Stimulated activated CD8-positive, alpha-beta memory T cell treated with anti-CD3 and anti-CD28 coated beads, Interleukin-4, amount 100 ng/mL, for 48 hours (primary cell): ENCODE data around the gene TRPM3.

Experiments
- DNase-seq: peaks from one replicate; pipeline ENCODE4 v3.0.0-alpha.2; 2020

The TRPM3 gene

GRCh38 chr9:71096421-71097108, 24.9 kb downstream of the TRPM3 start:
- no peak for DNase-seq

- DNase-seq: no peak
Observed at GRCh38 chr9:71094708-71095251, 26.6 kb downstream of the TRPM3 start.

DNA sequence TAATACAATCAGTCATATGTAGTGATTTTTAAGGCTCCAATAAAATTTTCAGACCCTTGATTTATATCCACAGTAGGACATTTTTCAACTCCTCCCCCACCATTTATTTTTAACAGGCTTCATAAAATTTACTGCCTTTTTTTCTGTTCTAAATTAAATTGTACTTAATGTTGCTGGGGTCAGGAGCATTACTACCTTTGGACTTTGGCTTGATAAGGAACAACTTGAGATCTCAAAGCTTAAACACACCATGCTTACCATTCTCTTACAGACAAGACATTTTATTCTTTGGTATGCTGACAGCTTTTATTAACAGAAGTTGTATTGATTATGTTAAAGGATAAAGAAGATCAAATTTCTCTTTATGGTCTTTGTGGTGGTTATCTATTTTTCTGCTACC, 30.5 kb downstream of the TRPM3 start:
- no peak for DNase-seq

GRCh38 chr9:71079451-71079850, 42.0 kb downstream of the TRPM3 start:
- no peak for DNase-seq

DNA sequence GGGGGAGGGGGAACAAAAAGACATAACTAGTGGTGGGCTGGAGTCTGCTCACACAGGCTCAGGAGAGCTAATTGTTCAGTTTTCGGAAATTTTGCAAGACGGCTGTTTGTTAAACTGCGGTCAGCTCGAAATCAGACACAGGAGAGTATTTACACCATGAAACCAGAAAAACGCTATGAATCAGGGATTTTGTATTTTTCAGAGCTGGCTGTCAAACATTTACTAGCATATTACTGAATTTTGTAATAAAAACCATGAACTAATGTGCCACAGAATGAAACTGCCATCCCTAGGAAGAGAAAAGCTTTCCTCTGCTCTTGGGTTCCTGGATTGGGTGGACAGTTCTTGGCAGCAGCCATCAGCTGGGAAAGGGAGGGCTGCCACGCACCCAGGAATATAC, 45.3 kb downstream of the TRPM3 start:
- no peak for DNase-seq

DNA sequence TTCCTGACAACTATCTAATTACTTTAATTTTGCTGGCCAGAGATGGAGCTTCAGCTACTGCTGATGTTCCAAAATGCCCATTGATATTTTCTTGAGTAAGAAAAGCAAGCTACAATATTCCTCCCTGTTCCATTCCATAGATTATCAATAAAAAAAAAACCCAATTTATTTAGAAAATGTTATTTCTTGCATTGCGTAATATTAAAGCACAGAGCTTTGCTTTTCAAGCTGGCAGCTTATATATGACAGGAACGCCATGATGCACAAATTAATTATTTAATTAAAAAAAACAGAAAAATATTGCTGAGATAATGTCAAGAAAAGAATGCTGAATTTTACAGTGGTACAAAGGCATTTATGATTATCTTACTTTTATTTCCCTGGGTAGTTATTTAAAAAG, 47.9 kb downstream of the TRPM3 start:
- no peak for DNase-seq

- DNase-seq: no peak
Observed at GRCh38 chr9:71072587-71072986, 48.8 kb downstream of the TRPM3 start.

- DNase-seq: no peak
Observed at GRCh38 chr9:71071633-71072032, 49.8 kb downstream of the TRPM3 start.

GRCh38 chr9:71058660-71059059, 62.8 kb downstream of the TRPM3 start:
- DNase-seq: no peak

DNA sequence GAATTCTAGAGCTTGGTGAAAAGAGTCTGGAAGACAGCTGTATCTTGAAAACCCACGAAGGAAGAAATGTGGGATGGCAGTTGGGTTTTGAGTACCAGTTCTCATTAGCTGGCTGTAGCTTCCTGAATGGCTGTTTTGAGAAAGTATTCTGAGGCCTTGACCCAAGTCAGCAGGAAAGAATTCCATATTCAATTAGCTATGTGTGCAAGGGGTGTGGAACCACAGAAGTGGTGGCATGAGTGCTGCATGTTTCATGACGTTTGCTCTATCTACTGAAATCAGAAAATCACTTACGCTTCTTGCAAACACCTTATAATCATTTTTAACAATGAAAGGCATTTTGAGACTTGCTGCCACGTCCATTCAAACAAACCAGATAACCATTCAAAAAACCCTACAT, 69.1 kb downstream of the TRPM3 start:
- DNase-seq: no peak

- DNase-seq: no peak
Observed at GRCh38 chr9:71048280-71048679, 73.1 kb downstream of the TRPM3 start.

- DNase-seq: no peak
Observed at GRCh38 chr9:71042448-71042990, 78.9 kb downstream of the TRPM3 start.

- DNase-seq: no peak
Observed at GRCh38 chr9:71037521-71037920, 83.9 kb downstream of the TRPM3 start.

- no peak for DNase-seq
Observed at GRCh38 chr9:71036501-71036900, 84.9 kb downstream of the TRPM3 start.

- no peak for DNase-seq
Observed at GRCh38 chr9:71032779-71033178, 88.6 kb downstream of the TRPM3 start.

- DNase-seq: no peak
Observed at GRCh38 chr9:71025728-71026127, 95.7 kb downstream of the TRPM3 start.

GRCh38 chr9:71025201-71025600, 96.2 kb downstream of the TRPM3 start:
- DNase-seq: no peak

DNA sequence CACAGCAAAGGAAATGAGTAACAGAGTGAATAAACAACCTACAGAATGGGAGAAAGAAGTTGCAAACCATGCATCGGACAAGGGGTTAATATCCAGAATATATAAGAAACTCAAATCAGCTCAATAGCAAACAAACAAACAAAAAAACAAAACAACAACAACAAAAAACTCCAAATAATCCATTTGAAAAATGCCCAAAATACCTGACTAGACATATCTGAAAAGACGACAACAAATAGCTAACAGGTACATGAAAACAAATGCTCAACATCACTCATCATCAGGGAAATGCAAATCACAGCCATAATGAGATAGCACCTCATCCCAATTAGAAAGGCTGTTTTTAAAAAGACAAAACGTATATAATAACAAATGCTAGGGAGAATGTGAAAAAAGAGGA, 111.2 kb downstream of the TRPM3 start:
- no peak for DNase-seq

DNA sequence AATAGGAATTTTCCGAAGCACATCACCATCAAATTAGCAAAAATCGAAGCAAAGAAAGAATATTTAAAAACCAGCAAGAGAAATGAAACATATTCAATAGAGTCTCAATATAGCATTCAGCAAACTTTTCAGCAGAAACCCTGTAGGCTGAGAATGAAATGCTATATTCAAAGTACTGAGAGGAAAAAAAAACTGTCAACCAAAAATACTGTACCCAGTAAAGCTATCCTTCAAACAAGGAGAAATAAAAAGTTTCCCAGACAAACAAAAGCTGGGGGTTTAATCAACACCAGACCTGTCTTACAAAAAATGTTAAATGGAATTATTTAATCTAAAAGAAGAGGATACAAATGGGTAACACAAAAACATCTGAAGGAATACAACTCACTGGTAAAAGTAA, 116.0 kb downstream of the TRPM3 start:
- no peak for DNase-seq

DNA sequence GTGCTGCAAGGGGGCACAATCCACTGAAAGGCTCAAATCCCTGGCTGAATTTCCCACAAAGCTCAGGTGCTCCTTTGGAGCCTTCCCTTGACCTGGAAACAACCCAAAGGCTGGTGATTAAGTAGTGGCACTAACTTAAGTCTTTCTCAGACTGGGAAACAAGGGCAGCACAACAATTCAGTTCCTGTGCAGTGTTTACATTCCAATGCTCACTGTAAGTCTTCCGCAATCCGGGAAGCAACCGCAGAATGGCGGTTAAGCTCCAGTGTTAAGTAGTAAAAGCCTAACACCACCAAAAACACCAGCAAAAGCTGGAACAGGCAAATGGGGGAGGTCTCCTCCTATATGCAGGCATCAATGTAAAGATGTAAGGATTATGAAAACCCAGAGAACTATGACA, 117.2 kb downstream of the TRPM3 start:
- DNase-seq: no peak

DNA sequence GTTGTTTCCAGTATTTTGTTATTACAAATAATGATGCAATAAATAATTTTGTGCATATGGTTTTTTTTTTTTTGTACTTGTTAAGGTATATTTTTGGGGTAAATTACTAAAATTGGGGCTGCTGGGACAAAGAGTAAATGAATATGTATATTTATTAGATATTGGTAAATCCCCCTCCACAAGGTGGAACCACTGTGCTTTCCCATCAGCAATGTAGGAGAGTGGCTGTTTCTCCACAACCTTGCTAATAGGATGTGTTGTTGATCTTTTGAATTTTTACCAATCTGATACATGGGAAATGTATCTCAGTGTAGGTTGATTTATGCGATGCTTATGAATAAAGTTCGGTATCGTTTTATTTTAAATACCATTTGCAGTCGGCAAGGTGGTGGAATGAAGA, 118.1 kb downstream of the TRPM3 start:
- DNase-seq: no peak

- DNase-seq: no peak
Observed at GRCh38 chr9:71001780-71002386, 119.5 kb downstream of the TRPM3 start.

- DNase-seq: no peak
Observed at GRCh38 chr9:70998962-70999361, 122.5 kb downstream of the TRPM3 start.

- no peak for DNase-seq
Observed at GRCh38 chr9:70995511-70995910, 125.9 kb downstream of the TRPM3 start.

DNA sequence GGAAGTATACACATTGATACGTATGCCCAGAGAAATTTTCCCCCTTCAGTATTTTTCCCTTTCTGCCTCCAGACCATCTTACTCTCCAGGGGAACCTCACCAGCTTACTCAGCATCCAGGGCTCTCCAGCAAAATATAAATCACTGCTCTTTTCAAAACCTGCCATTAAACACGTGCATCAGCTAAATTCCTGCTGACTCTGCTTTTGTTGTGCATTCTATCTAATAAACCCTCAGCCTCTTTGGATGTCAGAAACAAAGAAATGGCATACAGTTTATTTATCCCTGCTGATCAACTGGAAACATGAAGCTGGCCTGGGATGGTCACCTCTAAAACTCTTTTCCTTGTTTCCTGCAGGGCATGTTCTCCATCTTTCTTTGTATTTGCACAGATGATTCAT, 126.8 kb downstream of the TRPM3 start:
- no peak for DNase-seq
